Transverse colon (tissue), 4 donors: ENCODE data around the gene SUOX. TPM values are rescaled to one million over a fixed set of nuclear protein-coding genes. Genes with fewer than 3 reads are reported as not detected.

ENCODE experiments used
- DNase-seq: peaks from one replicate; pipeline ENCODE4 v3.0.0-alpha.2; 2019
- H3K27ac ChIP-seq, 4 donors: fragments of 200-600 bp; sonication (generic); 2 replicates each; pipeline ENCODE4 v1.5.1; 2016 to 2018; ENCODE audit warnings: inconsistent platforms in 4 of 4
- H3K27me3 ChIP-seq: fragments of 200-600 bp; sonication (generic); 2 replicates; pipeline ENCODE4 v1.5.1; 2017; ENCODE audit warnings: inconsistent platforms
- H3K36me3 ChIP-seq, 4 donors: fragments of 200-600 bp; sonication (generic); 2 replicates each; pipeline ENCODE4 v1.5.1; 2017 to 2019; ENCODE audit warnings: inconsistent platforms in 4 of 4
- H3K4me1 ChIP-seq, 4 donors: fragments of 200-600 bp; sonication (generic); 2 replicates each; pipeline ENCODE4 v1.5.1; 2017 to 2020; ENCODE audit warnings: inconsistent platforms in 4 of 4
- H3K4me3 ChIP-seq, 4 donors: fragments of 200-600 bp; sonication (generic); 1 replicate in 1 of 4; 2 replicates in 3 of 4; pipeline versions ENCODE4 v1.5.1 to v1.6.1; 2017 to 2019; ENCODE audit warnings: inconsistent platforms in 4 of 4
- H3K9me3 ChIP-seq, 2 donors: fragments of 200-600 bp; sonication (generic); 2 replicates each; pipeline ENCODE4 v1.5.1; 2017 to 2019; ENCODE audit warnings: inconsistent platforms in 2 of 2
- CTCF ChIP-seq, 5 experiments: fragments of 200-600 bp in 3 of 5; fragments of 450-650 bp in 2 of 5; sonication (generic) in 3 of 5; IDR thresholded peaks; 1 replicate in 2 of 5; 2 replicates in 3 of 5; pipeline ENCODE4 v1.5.1; 2016 to 2017; ENCODE audit warnings: antibody characterized with exemption in 5 of 5, inconsistent platforms in 3 of 5, mild to moderate bottlenecking in 2 of 5, moderate library complexity in 1 of 5
- EP300 ChIP-seq: sonication (generic); formaldehyde crosslinking; IDR thresholded peaks from one replicate; pipeline ENCODE4 v1.6.1; 2017; ENCODE audit warnings: antibody characterized with exemption, low read depth
- POLR2A ChIP-seq: fragments of 450-650 bp; IDR thresholded peaks from one replicate; pipeline ENCODE4 v1.6.1; 2016; ENCODE audit warnings: antibody characterized with exemption, mild to moderate bottlenecking, moderate library complexity
- POLR2AphosphoS5 ChIP-seq, 3 donors: sonication (generic); formaldehyde crosslinking; IDR thresholded peaks; one replicate each; pipeline ENCODE4 v1.6.1; 2016; ENCODE audit warnings: antibody characterized with exemption in 3 of 3
- WGBS, 2 donors: methylation state at CpG; one replicate each; pipeline ENCODE4 v1.1.5; 2018; ENCODE audit warnings: low coverage in 1 of 2; 5-methylcytosine and 5-hydroxymethylcytosine counted together
- in situ Hi-C, 4 donors: fragments of 200-750 bp; cut with MboI; loops; one replicate each; pipeline versions ENCODE4 v1.15.0 to v1.15.1; 2017; ENCODE audit warnings: low sequenced_read_pairs in 3 of 4, low pct_ligation_motif_present in 1 of 4, low pct_unique_long_range_greater_than_20kb in 1 of 4
- intact Hi-C: fragments of 100-400 bp; cut with DNase I; formaldehyde crosslinking; loops from one replicate; pipeline ENCODE4 v1.15.1; 2023; ENCODE audit warnings: low total_unique reads
- total RNA-seq, 4 donors: library from RNA; depleted of rRNA; stranded (reverse); fragments of >200 nt; gene quantifications; one replicate each; pipeline ENCODE4 v1.1.0, GENCODE V29; 2016

Gene SUOX
- total RNA-seq, 4 donors from 2014 or later, result 30.1 to 45.3 (median 33.9) TPM

DNA sequence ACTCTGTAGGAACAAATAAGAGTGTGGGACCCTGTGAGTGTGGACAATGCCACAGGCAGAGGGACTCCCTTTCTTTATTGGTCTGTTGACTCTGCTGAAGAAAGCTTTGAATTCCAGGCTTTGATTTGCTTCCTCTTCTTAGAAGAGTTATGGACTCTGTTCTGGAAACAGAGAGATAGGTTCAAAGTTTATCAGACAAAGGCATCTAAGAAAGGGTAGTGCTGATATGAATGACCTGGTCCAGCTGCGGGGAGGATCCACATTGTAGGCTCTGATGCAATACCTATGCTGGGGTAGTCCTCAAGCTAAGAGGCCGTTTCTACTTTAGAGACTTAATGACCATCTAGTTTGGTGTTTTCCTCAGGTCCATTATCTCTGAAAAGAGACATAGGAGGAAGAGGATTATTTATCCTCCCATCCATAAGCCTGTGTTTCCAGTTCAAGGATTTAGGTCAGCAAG is 13.1 kb downstream of the SUOX start:
- H3K27me3 ChIP-seq, result no peaks in the 10 kb centered on the region
- WGBS, 2 donors, result 25 to 44% methylated on average over 2 of the region's 2 CpGs
- DNase-seq, result no peak
- H3K4me1 ChIP-seq, result peaks cover 0 to 35% (median 26%) of the 10 kb centered on the region in 4 donors
- peak overlapping the region in 2 of 4 donors; percentile 7 to 18 for H3K27ac ChIP-seq
- H3K36me3 ChIP-seq, result no peaks in the 10 kb centered on the region
- H3K4me3 ChIP-seq, result no peak overlapping the region
- intact Hi-C loops, result no loop called here
- H3K9me3 ChIP-seq, result no peaks in the 10 kb centered on the region
- in situ Hi-C loops, result no loop called here
- TF ChIP-seq POLR2AphosphoS5 (IDR thresholded peaks at IDR 0.05), result peak in 1 of 3 donors; percentile 40
- TF ChIP-seq CTCF (IDR thresholded peaks at IDR 0.05), result no peak

DNA sequence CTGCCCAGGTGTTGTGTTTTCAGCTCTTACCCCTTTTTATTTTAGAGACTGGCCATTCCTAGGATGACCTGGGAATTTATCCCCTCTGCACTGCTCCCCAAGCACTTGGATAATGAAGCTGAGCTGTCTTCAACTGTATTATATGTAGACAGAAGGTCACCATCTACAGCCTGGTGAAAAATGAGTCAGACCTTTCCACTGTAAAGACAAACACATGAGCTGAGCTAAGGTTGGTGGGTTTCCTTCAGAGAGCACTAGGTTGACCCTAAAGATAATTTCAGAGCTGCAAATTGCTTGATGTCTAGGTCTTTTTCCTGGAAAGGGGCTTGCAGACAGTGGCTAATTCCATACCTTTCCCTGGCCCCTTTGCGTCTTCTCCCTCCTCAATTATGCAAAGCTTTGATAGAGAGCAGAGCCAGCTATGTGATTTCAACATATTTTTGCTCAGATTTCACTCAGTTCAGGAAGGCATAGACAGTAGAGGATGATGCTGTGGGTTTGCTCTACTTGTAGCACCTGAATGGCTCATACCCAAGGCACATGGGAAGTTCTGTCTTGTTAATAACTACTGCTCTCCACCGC is 14.5 kb downstream of the SUOX start:
- Histone ChIP-seq H3K27me3 (no peaks in the 10 kb centered on the region), H3K4me1 (peaks cover 0 to 37% (median 28%) of the 10 kb centered on the region in 4 donors), H3K36me3 (no peaks in the 10 kb centered on the region), H3K9me3 (no peaks in the 10 kb centered on the region), H3K4me3 (no peak overlapping the region), H3K27ac (no peak overlapping the region)
- WGBS, 2 donors, result 100% methylated on average over 2 of the region's 2 CpGs
- intact Hi-C loops (no loop called here), in situ Hi-C loops (no loop called here)
- no peak for TF ChIP-seq EP300
- TF ChIP-seq POLR2AphosphoS5 (IDR thresholded peaks at IDR 0.05), result no peak
- no peak for TF ChIP-seq CTCF (IDR thresholded peaks at IDR 0.05)
- TF ChIP-seq POLR2A, result no peak
- no peak for DNase-seq

GRCh38 chr12:56013482-56013881 is 16.4 kb downstream of the SUOX start:
- H3K27ac ChIP-seq, result no peak overlapping the region
- no peaks in the 10 kb centered on the region for H3K9me3 ChIP-seq
- H3K36me3 ChIP-seq, result no peaks in the 10 kb centered on the region
- no peaks in the 10 kb centered on the region for H3K27me3 ChIP-seq
- intact Hi-C loops, result no loop called here
- H3K4me1 ChIP-seq, result peaks cover 0 to 25% (median 20%) of the 10 kb centered on the region in 4 donors
- H3K4me3 ChIP-seq, result no peak overlapping the region
- in situ Hi-C loops, result no loop called here
- WGBS, 2 donors, result 76% methylated on average over 5 of the region's 5 CpGs; no CpG with 5 or more reads in 1 of the 2 donors
- DNase-seq, result no peak
- TF ChIP-seq POLR2AphosphoS5 (IDR thresholded peaks at IDR 0.05) (no peak), POLR2A (no peak), EP300 (no peak), CTCF (IDR thresholded peaks at IDR 0.05) (no peak)

- WGBS, 2 donors, result 25 to 40% methylated on average over 2 of the region's 2 CpGs
- peaks cover 0 to 23% (median 20%) of the 10 kb centered on the region in 4 donors for H3K4me1 ChIP-seq
These were observed 17.1 kb downstream of the SUOX start for GRCh38 chr12:56014205-56014604.

More at GRCh38 chr12:56014205-56014604, 17.1 kb downstream of the SUOX start:
- TF ChIP-seq EP300, result no peak
- no peak for TF ChIP-seq CTCF (IDR thresholded peaks at IDR 0.05)
- no peak for TF ChIP-seq POLR2AphosphoS5 (IDR thresholded peaks at IDR 0.05)
- no peak for TF ChIP-seq POLR2A
- no peak for DNase-seq
- Histone ChIP-seq H3K36me3 (no peaks in the 10 kb centered on the region), H3K27me3 (no peaks in the 10 kb centered on the region), H3K9me3 (no peaks in the 10 kb centered on the region), H3K4me3 (no peak overlapping the region), H3K27ac (no peak overlapping the region)
- intact Hi-C loops (no loop called here), in situ Hi-C loops (no loop called here)
